ENCODE measurements around the gene TMEM273.
A peak's percentile ranks its signal among the peaks of the same experiment; 100 is the strongest.

The TMEM273 gene

DNA sequence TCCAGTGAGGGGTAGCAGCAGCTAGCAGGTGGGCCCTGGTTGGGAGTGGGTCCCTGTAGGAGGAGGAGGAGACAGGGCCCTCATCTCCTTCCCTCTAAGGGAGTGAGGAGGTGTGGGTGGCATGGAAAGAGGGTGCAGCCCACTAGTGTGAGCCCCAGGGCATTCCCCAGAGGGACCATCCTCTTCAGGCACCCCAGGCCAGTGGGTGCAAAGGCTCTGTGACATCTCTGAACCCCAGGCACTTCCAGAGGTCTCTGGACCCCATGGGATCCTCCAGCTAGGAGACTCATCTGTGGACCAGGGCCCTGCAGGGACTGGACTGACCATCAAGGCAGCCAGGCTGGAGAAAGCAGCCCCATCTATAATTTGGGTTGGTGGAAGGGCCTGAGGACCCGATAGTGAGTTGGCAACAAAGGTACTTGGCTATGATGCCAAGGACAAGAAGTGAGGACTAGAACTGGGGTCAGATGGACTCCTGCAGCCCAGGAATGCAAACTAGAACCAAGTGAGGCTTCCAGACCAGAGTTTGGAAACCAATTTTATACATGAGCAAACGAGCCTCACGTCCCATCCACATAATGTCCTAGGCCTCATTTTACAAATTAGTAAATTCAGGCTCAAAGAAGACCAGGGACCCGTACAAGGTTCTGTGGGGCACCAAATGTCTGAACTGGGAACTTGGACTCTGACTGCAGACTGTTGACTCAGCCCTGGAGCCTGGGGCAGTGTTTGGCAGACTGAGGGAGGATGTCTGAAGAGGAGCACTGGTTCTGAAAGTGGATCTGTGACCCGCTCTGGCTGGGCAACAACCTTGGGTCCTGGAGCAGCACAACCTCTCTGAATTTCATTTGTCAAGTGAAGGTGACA is 71.4 kb downstream of the TMEM273 start:
- no peak for DNase-seq (ENCODE audit: low read depth, low spot score)

DNA sequence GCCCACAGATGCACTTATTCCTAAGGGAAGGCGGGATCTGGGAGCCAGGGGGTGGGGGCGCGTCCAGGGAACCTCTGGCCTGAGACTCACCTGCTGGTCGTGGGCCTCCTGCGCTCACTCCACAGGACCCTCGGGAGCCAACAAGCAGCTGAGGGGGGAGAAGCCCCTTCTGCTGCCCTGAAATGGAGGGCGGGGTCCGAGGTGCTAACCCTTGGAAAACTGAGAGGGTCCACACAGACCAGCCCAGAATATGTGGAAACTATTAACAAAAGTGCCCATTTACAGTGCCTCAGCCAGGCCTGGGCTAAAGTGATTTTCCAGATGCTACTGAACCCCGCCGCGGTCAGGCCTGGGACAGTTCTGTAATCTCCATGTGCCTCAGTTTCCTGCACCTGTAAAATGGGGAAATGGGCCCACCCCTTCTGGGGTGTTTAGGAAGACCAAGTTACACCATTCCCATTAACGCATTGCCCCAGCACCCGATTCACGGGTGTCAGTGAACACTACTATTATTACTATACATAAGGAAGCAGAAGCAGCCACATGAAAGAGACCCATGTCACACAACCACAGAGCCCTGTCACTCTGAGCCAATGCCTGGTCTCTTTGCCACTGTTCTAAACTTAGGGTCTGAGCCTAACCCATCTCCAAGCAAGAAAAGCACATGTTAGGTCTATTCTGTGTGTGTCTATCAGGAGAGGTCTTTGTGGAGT is 72.2 kb downstream of the TMEM273 start:
- DNase-seq (ENCODE audit: low read depth, low spot score) = no peak

DNA sequence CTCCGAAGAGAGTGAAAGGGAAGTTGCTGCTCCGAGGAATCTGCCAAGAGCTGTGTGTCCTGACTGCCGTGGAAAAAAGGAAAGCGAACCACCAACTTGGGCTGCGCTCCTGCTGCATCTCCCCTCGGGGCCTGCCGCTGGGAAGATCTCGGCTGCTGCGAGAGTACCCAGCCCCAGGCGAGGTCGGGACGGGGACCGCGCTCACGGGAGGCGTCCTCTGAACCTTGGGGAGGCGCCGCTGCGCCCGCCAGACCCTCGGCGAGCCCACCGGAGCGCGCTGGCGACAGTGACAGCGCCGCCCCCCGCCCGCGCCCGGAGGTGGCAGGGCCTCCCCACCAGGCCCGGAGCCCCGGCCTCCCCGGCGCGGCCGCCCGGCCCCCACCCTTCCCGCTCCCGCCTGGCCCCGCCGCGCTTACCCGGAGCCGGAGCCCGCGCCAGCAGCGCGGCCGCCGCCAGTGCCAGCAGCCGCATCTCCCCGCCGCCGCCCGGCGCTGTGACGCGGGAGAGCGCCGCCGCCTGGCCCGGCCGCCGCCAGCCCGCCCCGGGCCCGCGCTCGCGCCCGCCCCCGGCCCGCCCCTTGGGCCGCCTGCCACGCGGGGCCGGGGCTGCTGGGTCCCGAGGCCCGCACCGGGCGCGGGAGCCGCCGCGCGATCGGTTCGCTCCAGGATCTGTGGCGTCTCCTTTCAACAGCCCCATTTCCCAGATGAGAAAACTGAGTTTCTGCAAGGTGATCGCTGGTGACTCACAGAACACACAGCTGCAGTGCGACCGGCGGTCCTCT is 73.0 kb downstream of the TMEM273 start, which contains the start of gene VSTM4:
VSTM4 (minus strand) TSS at position 508 of the 781 bp plus-strand sequence; CDS start at position 471, 37 bp downstream.
- no peak for DNase-seq (ENCODE audit: low read depth, low spot score)

DNA sequence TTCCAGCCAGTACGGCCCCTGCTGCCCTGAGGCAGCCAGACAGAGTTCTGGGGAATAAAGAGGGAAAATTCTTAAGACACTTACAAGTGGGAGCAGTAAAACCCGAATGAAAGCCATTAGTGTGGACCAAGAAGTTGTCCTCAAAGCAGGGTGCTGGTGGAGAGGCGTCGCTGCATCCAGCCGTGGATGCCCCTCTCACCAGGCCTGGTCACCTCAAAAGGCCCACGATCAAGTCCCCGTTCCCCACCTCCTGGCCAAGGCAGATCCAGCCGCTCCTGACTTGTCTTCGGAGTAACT is 73.5 kb downstream of the TMEM273 start:
- no peak for DNase-seq (ENCODE audit: low read depth, low spot score)

DNA sequence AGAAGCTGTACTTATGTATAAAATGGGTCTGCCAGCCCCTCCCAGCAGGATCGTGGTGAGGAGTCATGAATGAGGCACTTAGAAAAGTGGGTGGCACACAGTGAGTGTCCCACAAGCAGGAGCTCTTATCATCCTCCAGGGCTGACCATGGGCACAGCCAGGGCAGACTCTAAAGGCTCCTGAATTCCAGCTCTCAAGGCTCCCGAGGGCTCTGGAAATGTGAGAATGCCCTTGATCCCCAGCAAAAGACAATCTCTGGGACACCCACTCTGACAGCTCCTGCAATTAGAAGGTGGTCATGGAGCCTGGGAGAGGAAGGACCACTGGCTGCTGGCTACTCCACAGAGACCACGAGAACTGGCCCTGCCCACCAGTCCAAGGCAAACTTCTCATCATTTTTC is 74.5 kb downstream of the TMEM273 start:
- no peak for DNase-seq (ENCODE audit: low read depth, low spot score)

DNA sequence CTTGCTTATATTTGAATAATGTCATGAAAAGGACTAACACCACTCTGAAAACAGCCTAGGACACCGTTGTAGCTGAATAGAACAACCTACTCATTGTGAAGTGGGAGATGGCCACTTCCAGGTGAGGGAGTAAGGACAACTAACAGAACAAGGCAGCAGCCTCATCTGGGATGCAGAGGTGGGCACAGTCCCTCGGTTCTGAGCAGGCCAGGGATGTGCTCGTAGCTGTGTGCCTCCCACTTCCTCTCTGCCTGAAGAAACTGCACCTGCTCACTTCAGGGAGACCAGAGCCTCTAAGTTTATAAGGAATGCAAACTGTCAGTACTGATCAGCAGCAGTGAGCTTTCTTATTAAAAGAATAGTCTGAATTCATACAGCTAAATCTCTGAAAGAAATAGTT is 75.3 kb downstream of the TMEM273 start:
- no peak for DNase-seq (ENCODE audit: low read depth, low spot score)

DNA sequence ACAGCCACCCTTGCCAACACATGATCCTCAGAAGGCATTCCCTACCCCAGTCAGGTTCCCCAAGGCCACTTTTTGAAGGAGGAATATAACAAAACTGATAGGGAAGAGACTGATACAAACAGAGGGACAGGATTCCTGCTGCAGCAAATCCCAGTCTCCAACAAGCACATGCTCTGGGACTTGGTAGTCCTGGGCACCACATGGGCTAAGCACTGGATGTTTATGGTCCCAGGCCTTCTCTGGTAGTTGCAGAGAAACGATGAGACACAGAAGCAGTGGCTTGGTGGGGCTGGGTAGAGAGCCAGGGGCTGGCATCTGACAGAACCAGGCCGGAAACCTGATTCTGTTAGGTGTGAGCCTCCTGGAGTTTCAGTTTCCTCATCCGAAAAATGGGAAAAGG is 76.1 kb downstream of the TMEM273 start:
- no peak for DNase-seq (ENCODE audit: low read depth, low spot score)

DNA sequence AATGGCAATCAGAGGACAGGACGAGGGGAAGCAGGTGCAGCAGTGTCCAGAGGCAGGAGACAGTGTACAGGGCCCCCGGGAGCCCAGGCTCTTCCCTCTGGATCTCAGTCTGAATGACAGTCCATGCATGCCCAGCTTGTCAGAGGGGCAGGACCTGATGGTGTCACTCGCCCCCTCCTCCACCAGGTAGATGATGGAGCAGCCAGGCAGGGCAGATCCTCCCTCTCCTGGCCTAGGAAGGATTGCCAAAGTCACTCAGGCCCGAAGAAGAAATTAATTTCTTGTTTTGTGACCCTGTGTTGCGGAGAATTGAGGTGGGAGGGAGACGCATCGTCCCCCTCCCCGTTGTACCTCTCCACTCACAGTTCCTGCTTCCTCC is 76.9 kb downstream of the TMEM273 start:
- no peak for DNase-seq (ENCODE audit: low read depth, low spot score)

DNA sequence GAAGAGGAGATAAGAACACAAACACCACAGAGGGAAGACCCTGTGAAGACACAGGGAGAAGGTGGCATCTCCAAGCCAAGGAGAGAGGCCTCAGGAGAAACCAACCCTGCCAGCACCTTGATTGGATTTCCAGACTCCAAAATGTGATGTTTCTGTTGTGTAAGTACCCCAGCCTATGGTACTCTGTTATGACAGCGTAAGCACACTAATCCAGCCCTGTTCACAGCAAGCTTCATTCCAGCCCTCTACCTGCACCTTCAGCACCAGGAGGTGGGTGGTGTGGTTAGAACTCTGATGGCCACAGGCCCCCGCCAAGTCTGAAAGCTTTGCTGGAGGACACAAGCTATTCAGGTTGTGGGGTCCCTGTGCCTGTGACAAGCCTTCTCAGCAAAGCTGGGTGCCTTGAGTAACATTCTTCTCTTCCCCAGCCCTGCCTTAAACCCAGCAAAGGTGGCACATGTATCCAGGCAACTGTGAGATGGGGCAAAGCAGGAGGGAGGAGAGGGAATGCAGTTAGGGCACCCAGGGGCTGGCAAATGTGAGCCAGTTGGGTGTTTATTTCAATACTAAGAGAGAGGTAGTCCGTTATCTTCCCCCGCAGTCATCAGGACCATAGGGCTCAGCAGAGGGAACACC is 77.4 kb downstream of the TMEM273 start:
- no peak for DNase-seq (ENCODE audit: low read depth, low spot score)

DNA sequence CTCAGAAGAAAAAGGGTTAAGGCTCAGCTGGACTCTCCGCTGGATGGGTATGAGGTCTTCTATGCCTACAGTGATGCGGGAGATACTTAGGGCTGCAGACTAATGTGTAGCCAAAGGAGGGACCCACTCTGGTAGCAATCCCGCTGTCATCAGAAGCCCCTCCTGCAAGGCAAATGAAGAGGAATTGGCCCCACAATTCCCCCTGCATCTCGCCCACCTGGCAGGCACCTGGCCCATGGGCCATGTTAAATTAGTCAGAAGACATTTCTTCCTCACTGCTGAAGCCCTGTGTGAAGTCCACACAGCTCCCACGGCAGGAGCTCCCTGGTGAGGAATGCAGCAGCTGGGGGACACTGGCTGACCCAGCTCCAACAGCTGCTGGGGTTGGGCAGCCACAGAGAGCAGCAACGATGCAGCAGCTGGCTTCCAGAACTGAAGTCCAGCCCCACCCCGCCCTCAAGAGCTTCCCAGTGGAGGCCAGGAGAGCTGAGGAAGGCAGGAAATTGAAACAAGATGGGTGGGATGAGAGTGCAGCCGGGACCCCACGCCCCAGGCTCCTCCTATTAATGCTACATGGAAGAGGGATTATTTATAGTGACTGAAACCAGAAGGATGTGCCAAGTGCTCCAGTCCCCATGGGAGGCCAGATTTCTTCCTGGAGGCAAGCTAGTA is 78.4 kb downstream of the TMEM273 start:
- DNase-seq (ENCODE audit: low read depth, low spot score) = peak; percentile 46

DNA sequence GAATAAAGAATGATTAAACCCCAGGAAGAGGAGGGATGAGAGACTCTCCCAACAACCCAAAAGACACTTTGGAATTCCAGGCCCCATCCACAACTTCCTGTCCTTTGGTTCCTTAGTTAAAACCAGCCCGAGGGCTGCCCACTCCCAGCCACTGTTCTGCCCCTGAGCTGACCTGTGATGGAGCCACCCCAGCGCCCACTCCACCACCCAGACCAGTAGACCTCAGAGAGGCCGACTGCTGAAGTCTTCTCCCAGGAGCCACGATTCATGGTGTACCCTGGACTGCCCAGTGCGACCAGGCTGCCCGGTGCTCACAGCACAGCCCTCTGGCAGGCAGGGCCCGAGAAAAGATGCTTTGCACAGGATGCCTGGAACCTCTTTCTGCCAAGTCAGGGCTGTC is 79.5 kb downstream of the TMEM273 start:
- no peak for DNase-seq (ENCODE audit: low read depth, low spot score)

DNA sequence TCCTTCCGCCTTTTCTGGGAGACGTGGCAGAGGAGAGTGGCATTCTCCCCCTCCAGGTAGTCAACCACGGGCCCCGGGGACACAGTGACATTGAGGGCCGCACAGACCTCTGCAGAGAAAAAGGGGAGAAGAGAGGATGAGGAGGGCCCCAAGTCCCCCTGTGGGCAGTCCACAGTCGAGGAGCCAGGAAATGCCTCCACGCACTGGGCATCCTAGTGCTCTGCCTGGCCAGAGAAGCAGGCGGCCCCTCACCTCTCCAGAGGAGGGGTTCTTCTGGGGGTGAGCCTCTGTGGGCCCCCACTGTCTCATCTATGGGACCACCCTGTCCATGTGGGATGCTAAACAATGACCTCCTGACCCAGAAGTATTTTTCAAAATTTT is 80.3 kb downstream of the TMEM273 start:
- DNase-seq (ENCODE audit: low read depth, low spot score) = no peak

DNA sequence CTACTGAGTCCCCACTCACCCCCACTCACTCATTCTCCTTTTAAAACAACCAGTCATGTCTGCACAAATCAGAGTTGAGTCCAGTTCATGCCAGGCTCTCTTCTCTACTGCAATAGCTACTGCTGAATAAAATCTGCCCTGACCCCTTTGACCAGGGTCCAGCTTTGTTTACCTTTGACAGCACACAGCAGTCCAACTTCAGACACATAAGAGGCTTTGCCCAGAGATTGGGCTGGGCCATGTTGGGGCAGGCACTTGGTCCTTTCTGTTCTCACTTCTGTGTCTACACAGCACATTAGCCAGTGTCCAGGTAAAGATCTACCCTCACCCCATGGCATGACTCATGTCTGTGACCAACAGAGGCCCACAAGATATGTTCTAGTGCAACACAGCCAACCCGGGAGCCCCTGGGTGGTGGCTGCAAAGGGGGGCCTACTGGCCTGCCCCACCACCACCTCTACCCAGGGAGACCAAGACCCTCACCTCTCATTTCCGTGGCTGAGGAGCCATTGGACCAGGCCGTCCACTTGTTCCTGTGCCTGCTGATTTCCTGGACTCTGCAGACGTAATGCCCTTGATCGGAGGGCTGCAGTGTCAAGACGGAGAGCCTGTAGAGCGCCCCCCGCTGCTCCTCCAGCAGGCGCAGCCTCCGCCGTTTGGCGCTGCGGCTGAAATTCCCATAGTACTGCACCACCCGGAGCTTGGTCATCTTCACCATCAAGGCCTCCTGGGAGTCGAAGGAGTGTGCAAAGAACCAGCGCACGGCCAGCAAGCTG is 80.9 kb downstream of the TMEM273 start:
- DNase-seq (ENCODE audit: low read depth, low spot score) = no peak

DNA sequence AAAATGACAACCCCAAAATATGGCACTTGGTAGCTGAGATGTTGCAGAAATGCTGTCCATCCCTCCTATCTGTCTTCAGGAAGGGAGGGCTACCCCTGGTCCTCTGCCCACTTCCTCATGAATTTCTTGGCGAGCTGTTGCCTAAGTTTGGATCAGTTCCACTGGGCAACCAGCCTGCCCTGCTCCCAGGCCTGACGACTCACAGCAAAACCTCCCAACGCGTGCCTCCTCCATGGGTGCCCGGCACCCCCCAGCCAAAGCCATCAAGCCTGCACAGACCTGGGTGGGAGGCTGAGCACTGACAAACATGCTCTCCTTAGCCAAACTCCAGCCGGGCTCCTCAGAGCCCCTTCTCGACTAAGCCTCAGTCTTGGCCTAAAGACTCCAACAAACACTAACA is 81.7 kb downstream of the TMEM273 start:
- no peak for DNase-seq (ENCODE audit: low read depth, low spot score)

DNA sequence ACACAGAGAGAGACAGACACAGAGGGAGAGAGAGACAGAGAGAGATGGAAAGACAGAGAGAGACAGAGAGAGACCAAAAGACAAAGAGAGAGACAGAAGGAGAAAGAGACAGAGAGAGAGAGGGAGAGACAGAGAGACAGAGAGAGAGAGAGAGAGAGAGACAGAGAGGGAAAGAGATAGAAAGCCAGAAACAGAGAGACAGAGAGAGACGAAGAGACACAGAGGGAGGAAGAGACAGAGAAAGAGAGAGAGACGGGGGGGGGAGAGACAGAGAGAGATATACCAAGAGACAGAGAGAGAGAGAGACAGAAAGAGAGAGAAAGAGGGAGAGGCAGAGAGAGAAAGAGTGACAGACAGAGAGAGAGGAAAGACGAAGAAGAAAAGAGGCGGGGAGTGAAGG is 83.1 kb downstream of the TMEM273 start:
- no peak for DNase-seq (ENCODE audit: low read depth, low spot score)

All from brain pericyte (primary cell).